Left ventricle myocardium inferior (tissue), 1 donor: Measurements from ENCODE around the gene C18orf63. TPM values are rescaled to one million over a fixed set of nuclear protein-coding genes. Genes with fewer than 3 reads are reported as not detected.

Experiments used
- DNase-seq: peaks from one replicate; pipeline ENCODE4 v3.0.0-alpha.2; 2020
- H3K27ac ChIP-seq: fragments of 200-600 bp; replicated peaks from 2 replicates; pipeline ENCODE4 v1.8.0; 2021
- H3K27me3 ChIP-seq: fragments of 200-600 bp; 2 replicates; pipeline ENCODE4 v1.8.0; 2021; ENCODE audit warnings: low read depth
- H3K36me3 ChIP-seq: fragments of 200-600 bp; 2 replicates; pipeline ENCODE4 v1.8.0; 2021
- H3K4me1 ChIP-seq: fragments of 200-600 bp; 2 replicates; pipeline ENCODE4 v1.8.0; 2021
- H3K4me3 ChIP-seq: fragments of 200-600 bp; 2 replicates; pipeline ENCODE4 v1.8.0; 2021; ENCODE audit warnings: mild to moderate bottlenecking, moderate library complexity
- H3K9me3 ChIP-seq: fragments of 200-600 bp; replicated peaks from 2 replicates; pipeline ENCODE4 v1.8.0; 2021
- intact Hi-C: fragments of 100-400 bp; cut with micrococcal nuclease; formaldehyde crosslinking; loops from one replicate; pipeline ENCODE4 v1.11.0; 2022
- total RNA-seq: library from RNA; stranded (reverse); fragmentation: NEBNext Ultra II Directional; extraction: Animal tissue kit (Norgen Biotek cat#: 25700); gene quantifications from one replicate; pipeline ENCODE4 v1.2.1, GENCODE V29; 2021
- TF ChIP-seq, protein P1 (sequence below): fragments of 200-600 bp; IDR thresholded peaks from 2 replicates; pipeline ENCODE4 v1.8.0; 2021; ENCODE audit warnings: antibody characterized with exemption, mild to moderate bottlenecking, borderline replicate concordance
- donor health status: DM: no; HTN: yes; CAD: no; lungs with severe emphysema.

Gene C18orf63
- total RNA-seq, 1 donor from 2014 or later = not detected

GRCh38 chr18:74337912-74338309 lies 22.3 kb downstream of the C18orf63 start:
- H3K4me3 ChIP-seq = no peak overlapping the region
- H3K27ac ChIP-seq = no peak overlapping the region
- TF ChIP-seq, protein P1, sequence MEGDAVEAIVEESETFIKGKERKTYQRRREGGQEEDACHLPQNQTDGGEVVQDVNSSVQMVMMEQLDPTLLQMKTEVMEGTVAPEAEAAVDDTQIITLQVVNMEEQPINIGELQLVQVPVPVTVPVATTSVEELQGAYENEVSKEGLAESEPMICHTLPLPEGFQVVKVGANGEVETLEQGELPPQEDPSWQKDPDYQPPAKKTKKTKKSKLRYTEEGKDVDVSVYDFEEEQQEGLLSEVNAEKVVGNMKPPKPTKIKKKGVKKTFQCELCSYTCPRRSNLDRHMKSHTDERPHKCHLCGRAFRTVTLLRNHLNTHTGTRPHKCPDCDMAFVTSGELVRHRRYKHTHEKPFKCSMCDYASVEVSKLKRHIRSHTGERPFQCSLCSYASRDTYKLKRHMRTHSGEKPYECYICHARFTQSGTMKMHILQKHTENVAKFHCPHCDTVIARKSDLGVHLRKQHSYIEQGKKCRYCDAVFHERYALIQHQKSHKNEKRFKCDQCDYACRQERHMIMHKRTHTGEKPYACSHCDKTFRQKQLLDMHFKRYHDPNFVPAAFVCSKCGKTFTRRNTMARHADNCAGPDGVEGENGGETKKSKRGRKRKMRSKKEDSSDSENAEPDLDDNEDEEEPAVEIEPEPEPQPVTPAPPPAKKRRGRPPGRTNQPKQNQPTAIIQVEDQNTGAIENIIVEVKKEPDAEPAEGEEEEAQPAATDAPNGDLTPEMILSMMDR = no peak
- H3K4me1 ChIP-seq = no peaks in the 10 kb centered on the region
- DNase-seq = no peak
- no peaks in the 10 kb centered on the region for H3K9me3 ChIP-seq
- no peaks in the 10 kb centered on the region for H3K27me3 ChIP-seq
- H3K36me3 ChIP-seq = no peaks in the 10 kb centered on the region
- intact Hi-C loops = loop anchor here (5.0 kb wide), 1 partner anchor 101 kb away; no protein-coding TSS in a partner anchor

DNA sequence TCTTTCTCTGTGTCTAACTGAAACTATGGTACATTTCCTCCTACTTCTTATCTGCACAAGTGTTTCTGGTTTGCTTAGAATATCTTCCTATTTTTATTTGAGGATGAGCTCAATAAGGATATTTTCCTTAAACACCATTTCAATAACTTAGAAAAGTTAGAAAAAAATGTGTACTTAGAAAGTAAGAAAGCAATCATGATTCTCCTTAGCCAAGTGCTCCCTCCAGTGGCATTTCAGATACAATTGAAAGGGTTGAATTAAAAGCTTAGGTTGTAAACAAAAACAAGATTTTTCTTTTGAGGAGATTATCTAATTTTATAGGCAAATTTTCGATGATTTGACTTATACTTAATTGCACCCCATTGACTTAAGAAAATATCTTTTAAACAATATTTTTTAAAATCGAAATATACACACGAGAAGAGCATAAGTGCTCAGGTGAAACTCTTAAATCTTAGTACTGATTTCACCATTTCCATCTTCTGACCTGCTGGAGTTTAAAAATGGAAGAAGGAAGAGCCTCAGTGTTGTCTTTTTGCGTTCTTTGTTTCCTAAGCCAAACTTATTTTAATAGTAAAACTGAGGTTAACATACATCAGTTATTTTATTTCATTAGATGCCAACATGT lies 26.9 kb downstream of the C18orf63 start:
- no peaks in the 10 kb centered on the region for H3K9me3 ChIP-seq
- no peak overlapping the region for H3K27ac ChIP-seq
- H3K4me3 ChIP-seq = no peak overlapping the region
- no peaks in the 10 kb centered on the region for H3K27me3 ChIP-seq
- H3K4me1 ChIP-seq = no peaks in the 10 kb centered on the region
- intact Hi-C loops = loop anchor here (5.0 kb wide), 1 partner anchor 145 kb away; no protein-coding TSS in a partner anchor
- H3K36me3 ChIP-seq = no peaks in the 10 kb centered on the region
- no peak for DNase-seq
- TF ChIP-seq, protein P1 = peak; percentile 83

- Histone ChIP-seq H3K36me3 (no peaks in the 10 kb centered on the region), H3K27ac (no peak overlapping the region), H3K27me3 (no peaks in the 10 kb centered on the region), H3K9me3 (no peaks in the 10 kb centered on the region), H3K4me3 (no peak overlapping the region), H3K4me1 (no peaks in the 10 kb centered on the region)
- TF ChIP-seq, protein P1 = no peak
- intact Hi-C loops = no loop called here
- no peak for DNase-seq
These were observed 30.6 kb downstream of the C18orf63 start for GRCh38 chr18:74346206-74346605.

GRCh38 chr18:74348581-74348980 lies 32.9 kb downstream of the C18orf63 start:
- Histone ChIP-seq H3K4me3 (no peak overlapping the region), H3K27ac (no peak overlapping the region), H3K9me3 (no peaks in the 10 kb centered on the region), H3K36me3 (no peaks in the 10 kb centered on the region), H3K27me3 (no peaks in the 10 kb centered on the region), H3K4me1 (no peaks in the 10 kb centered on the region)
- intact Hi-C loops = no loop called here
- no peak for DNase-seq
- TF ChIP-seq, protein P1 = no peak

GRCh38 chr18:74351354-74351753 lies 35.7 kb downstream of the C18orf63 start:
- H3K4me3 ChIP-seq = no peak overlapping the region
- no peaks in the 10 kb centered on the region for H3K4me1 ChIP-seq
- H3K27ac ChIP-seq = no peak overlapping the region
- no peaks in the 10 kb centered on the region for H3K36me3 ChIP-seq
- no peaks in the 10 kb centered on the region for H3K9me3 ChIP-seq
- no peak for DNase-seq
- no peaks in the 10 kb centered on the region for H3K27me3 ChIP-seq
- intact Hi-C loops = loop anchor here (5.0 kb wide), 2 partner anchors 126 to 141 kb away; no protein-coding TSS in a partner anchor
- TF ChIP-seq, protein P1 = no peak
